H1 (cell line): ENCODE measurements around the gene MEF2D. TPM values are rescaled to one million over a fixed set of nuclear protein-coding genes. Genes with fewer than 3 reads are reported as not detected.

Experiments
- EGR1 ChIP-seq: IDR thresholded peaks from 2 replicates; pipeline ENCODE4 v1.6.1; 2011; ENCODE audit warnings: low read depth, low read length, borderline replicate concordance
- GTF2F1 ChIP-seq: IDR thresholded peaks from 2 replicates; pipeline ENCODE4 v1.6.1; 2012; ENCODE audit warnings: low read depth, low read length, improper control_type of control experiment, borderline replicate concordance
- SP1 ChIP-seq: IDR thresholded peaks from 2 replicates; pipeline ENCODE4 v1.6.1; 2011; ENCODE audit warnings: low read depth, low read length
- TAF7 ChIP-seq: optimal IDR thresholded peaks from 2 replicates; pipeline ENCODE3; 2011; ENCODE audit warnings: low read depth, mild to moderate bottlenecking, inconsistent platforms, low read length, moderate library complexity, borderline replicate concordance
- polyA plus RNA-seq, 7 experiments: library from polyadenylated mRNA; depleted of rRNA in 3 of 7; stranded (reverse) in 5 of 7; unstranded in 2 of 7; fragments of >200 nt in 5 of 7; fragments of 200-250 nt in 2 of 7; gene quantifications; 1 replicate in 5 of 7; 2 replicates in 1 of 7; 4 replicates in 1 of 7; pipeline versions ENCODE4 v1.2.1 to v1.2.3, GENCODE V29; 2011 to 2013; ENCODE audit warnings: missing spikeins in 2 of 7, mixed read lengths in 2 of 7
- total RNA-seq: library from RNA; stranded (reverse); fragmentation: NEBNext Ultra II Directional; extraction: Animal tissue kit (Norgen Biotek cat#: 25700); gene quantifications from 2 replicates; pipeline ENCODE4 v1.2.1, GENCODE V29; 2021
- TF ChIP-seq, protein P1 (sequence below), 3 experiments: IDR thresholded peaks; 1 replicate in 2 of 3; 2 replicates in 1 of 3; pipeline versions ENCODE4 v1.5.1 to v1.6.1; 2011; ENCODE audit warnings: low read length in 3 of 3, mild to moderate bottlenecking in 3 of 3, inconsistent platforms in 2 of 3, low read depth in 1 of 3, moderate library complexity in 1 of 3; ENCODE audit not compliant: insufficient read depth in 1 of 3; ENCODE audit errors: control extremely low read depth in 1 of 3

The MEF2D gene
- total and polyA plus RNA-seq, 2 of the 8 experiments (the other 6 are each of a cell fraction or from before 2014, with no cell fraction given) = 17.3 to 20.3 TPM

DNA sequence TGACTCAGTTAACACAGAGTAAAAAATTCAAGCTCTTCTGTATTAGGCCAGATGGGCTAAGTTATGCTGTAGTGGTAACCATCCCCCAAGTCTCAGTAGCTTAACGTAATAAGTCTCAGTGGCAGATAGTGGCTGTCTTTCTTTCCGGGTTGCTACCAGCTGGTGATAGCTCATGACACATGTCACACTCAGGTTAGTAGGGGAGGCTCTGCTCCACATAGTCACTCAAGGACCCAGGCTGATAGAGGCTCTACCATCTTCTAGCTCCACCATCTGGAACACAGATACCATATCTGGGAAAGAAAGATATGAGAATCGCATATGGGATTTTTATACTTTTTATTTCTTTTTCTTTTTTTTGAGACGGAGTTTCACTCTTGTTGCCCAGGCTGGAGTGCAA lies 16.2 kb upstream of the MEF2D start (continued):
- TF ChIP-seq, protein P1, sequence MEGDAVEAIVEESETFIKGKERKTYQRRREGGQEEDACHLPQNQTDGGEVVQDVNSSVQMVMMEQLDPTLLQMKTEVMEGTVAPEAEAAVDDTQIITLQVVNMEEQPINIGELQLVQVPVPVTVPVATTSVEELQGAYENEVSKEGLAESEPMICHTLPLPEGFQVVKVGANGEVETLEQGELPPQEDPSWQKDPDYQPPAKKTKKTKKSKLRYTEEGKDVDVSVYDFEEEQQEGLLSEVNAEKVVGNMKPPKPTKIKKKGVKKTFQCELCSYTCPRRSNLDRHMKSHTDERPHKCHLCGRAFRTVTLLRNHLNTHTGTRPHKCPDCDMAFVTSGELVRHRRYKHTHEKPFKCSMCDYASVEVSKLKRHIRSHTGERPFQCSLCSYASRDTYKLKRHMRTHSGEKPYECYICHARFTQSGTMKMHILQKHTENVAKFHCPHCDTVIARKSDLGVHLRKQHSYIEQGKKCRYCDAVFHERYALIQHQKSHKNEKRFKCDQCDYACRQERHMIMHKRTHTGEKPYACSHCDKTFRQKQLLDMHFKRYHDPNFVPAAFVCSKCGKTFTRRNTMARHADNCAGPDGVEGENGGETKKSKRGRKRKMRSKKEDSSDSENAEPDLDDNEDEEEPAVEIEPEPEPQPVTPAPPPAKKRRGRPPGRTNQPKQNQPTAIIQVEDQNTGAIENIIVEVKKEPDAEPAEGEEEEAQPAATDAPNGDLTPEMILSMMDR (IDR thresholded peaks at IDR 0.05; ENCODE audit: control extremely low read depth in 1 of 3, insufficient read depth in 1 of 3, low read depth in 1 of 3, low read length in 3 of 3) = no peak
- TF ChIP-seq TAF7 = no peak
- TF ChIP-seq SP1 = no peak
- no peak for TF ChIP-seq EGR1
- no peak for TF ChIP-seq GTF2F1
